Lung (tissue), 12 donors: ENCODE measurements around the gene COBL. TPM values are rescaled to one million over a fixed set of nuclear protein-coding genes. Genes with fewer than 3 reads are reported as not detected.

Experiments
- ATAC-seq: fragments of 200-7000 bp; cut with Tn5 transposase; one replicate; pipeline ENCODE4 v1.9.1; 2020; ENCODE audit warnings: moderate number of reproducible peaks; ENCODE audit not compliant: insufficient read depth, low FRiP score
- DNase-seq, 3 donors: peaks; one replicate each; pipeline ENCODE4 v3.0.0-alpha.2; 2013 to 2017
- H3K27ac ChIP-seq, 2 donors: one replicate each; pipeline ENCODE4 v1.5.1; 2013; ENCODE audit warnings: mild to moderate bottlenecking in 2 of 2, moderate library complexity in 2 of 2, control low read depth in 1 of 2, inconsistent platforms in 1 of 2, low read depth in 1 of 2, low read length in 1 of 2
- H3K27me3 ChIP-seq, 3 donors: one replicate each; pipeline ENCODE4 v1.5.1; 2013; ENCODE audit warnings: low read length in 2 of 3; ENCODE audit not compliant: control insufficient read depth in 3 of 3, insufficient read depth in 3 of 3
- H3K36me3 ChIP-seq, 4 donors: one replicate each; pipeline ENCODE4 v1.5.1; 2013; ENCODE audit warnings: low read length in 4 of 4, mild to moderate bottlenecking in 1 of 4, moderate library complexity in 1 of 4; ENCODE audit not compliant: control insufficient read depth in 4 of 4, insufficient read depth in 4 of 4
- H3K4me1 ChIP-seq, 5 donors: one replicate each; pipeline ENCODE4 v1.5.1; 2013; ENCODE audit warnings: low read length in 5 of 5, mild to moderate bottlenecking in 2 of 5, moderate library complexity in 1 of 5; ENCODE audit not compliant: control insufficient read depth in 5 of 5, insufficient read depth in 5 of 5
- H3K4me3 ChIP-seq: one replicate; pipeline ENCODE4 v1.5.1; 2013; ENCODE audit warnings: mild to moderate bottlenecking, control low read depth, moderate library complexity
- H3K9ac ChIP-seq, 2 donors: one replicate each; pipeline ENCODE4 v1.5.1; 2013; ENCODE audit warnings: low read length in 2 of 2, control low read depth in 1 of 2; ENCODE audit not compliant: insufficient read depth in 1 of 2
- H3K9me3 ChIP-seq, 4 donors: one replicate each; pipeline ENCODE4 v1.5.1; 2013; ENCODE audit warnings: low read length in 3 of 4, mild to moderate bottlenecking in 1 of 4, moderate library complexity in 1 of 4; ENCODE audit not compliant: control insufficient read depth in 4 of 4, insufficient read depth in 3 of 4
- CTCF ChIP-seq: IDR thresholded peaks from 2 replicates; pipeline ENCODE4 v1.5.1; 2012; ENCODE audit warnings: mild to moderate bottlenecking; ENCODE audit errors: control extremely low read depth, extremely low read depth
- WGBS, 2 donors: extraction: QIAGEN DNeasy Blood & Tissue Kit; methylation state at CpG; one replicate each; pipeline ENCODE4 v1.1.7; 2013; 5-methylcytosine and 5-hydroxymethylcytosine counted together
- polyA plus RNA-seq, 2 donors: library from polyadenylated mRNA; stranded (reverse); fragments of 200-250 nt; gene quantifications; one replicate each; pipeline ENCODE4 v1.2.1, GENCODE V29; 2013
- total RNA-seq, 2 donors: library from RNA; depleted of rRNA in 1 of 2; stranded (reverse); fragments of >200 nt in 1 of 2; gene quantifications; one replicate each; pipeline ENCODE4 v1.2.1, GENCODE V29; 2014 to 2021
- donor health status: control.
- donor health status: control.
- donor health status: Bipolar disorder and iron deficiency.
- donor health status: healthy.
- donor health status: DM: yes; HTN: yes; CAD: no.

COBL gene
- total and polyA plus RNA-seq, 4 donors: 6.3 to 38.1 (median 15.0) TPM

DNA sequence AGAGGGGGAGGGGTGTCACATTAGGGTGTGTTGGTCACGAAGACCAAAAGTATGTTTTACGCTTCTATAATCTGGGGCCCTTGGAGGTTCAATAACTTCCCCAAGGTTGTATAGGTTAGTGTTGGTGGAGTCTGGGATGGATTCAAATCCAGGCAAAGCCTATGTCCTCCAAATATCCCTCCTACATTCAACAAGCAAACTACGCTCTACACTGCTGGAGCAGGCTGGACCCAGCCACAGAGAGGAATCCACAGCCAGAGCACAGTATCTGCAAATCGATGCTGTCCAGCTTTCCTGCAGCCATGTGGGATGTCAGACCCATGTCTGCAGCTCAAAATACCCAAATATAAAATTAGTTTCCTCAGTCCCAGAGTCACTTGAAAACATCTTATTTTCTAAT, 198.0 kb downstream of the COBL start:
- 95% methylated on average over 4 of the region's 4 CpGs for WGBS, 2 donors
- DNase-seq: no peak
- no peak overlapping the region for H3K9ac ChIP-seq
- TF ChIP-seq CTCF: no peak
- H3K36me3 ChIP-seq: no peaks in the 10 kb centered on the region
- H3K27me3 ChIP-seq: peaks cover 0 to 3% (median 0%) of the 10 kb centered on the region in 3 donors
- no peak overlapping the region for H3K4me3 ChIP-seq
- no peak overlapping the region for H3K27ac ChIP-seq
- H3K4me1 ChIP-seq: peaks cover 0 to 6% (median 3%) of the 10 kb centered on the region in 5 donors
- no peaks in the 10 kb centered on the region for H3K9me3 ChIP-seq
- ATAC-seq: no peak

DNA sequence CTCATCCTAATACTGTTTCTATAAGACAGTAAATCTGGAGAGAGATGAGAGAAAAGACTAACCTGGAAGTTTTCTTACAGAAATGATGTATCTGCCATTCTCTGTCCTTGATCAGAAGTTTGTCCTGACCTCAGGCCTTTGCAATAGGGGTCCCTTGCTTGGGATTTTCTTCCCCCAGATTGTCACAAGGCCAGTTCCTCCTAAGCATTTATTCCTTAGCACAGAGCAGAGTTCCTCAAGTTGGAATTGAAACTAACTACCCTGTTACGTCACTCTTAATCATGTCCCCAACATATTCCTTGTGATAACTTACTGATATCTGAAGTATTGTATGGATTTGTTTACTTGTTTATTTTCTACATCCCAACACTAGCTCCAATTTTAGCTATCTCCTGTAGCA, 202.1 kb downstream of the COBL start:
- no peaks in the 10 kb centered on the region for H3K27me3 ChIP-seq
- no peak for TF ChIP-seq CTCF
- H3K4me3 ChIP-seq: no peak overlapping the region
- ATAC-seq (no peak), DNase-seq (no peak)
- H3K9ac ChIP-seq: no peak overlapping the region
- WGBS, 2 donors: 83 to 91% methylated on average over 1 of the region's 1 CpG
- H3K9me3 ChIP-seq: no peaks in the 10 kb centered on the region
- H3K4me1 ChIP-seq: peaks cover 0 to 2% (median 0%) of the 10 kb centered on the region in 5 donors
- no peak overlapping the region for H3K27ac ChIP-seq
- H3K36me3 ChIP-seq: no peaks in the 10 kb centered on the region

DNA sequence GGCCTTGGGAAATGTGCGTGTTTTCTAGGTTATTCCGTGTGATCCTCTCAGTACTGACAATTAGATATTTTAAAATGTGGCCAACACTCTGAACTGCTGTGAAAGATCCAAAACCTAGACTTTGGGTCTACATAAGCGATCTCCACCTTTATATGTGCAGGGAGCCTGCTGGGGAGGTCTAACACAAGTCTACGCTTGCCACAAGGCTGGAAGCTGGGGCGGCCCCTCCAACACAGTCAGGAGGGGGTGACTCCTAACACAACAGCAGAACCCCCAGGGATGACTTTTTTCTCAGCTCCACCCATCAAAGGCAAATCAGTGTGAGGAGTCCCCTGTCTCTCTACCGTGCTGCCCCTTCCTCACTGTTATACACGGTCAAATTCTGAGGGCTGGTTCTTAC, 202.6 kb downstream of the COBL start:
- TF ChIP-seq CTCF: no peak
- H3K9ac ChIP-seq: no peak overlapping the region
- H3K4me3 ChIP-seq: no peak overlapping the region
- H3K27me3 ChIP-seq: no peaks in the 10 kb centered on the region
- WGBS, 2 donors: 96 to 97% methylated on average over 7 of the region's 7 CpGs
- H3K27ac ChIP-seq: no peak overlapping the region
- peaks cover 0 to 3% (median 0%) of the 10 kb centered on the region in 5 donors for H3K4me1 ChIP-seq
- no peaks in the 10 kb centered on the region for H3K36me3 ChIP-seq
- ATAC-seq (no peak), DNase-seq (no peak)
- H3K9me3 ChIP-seq: no peaks in the 10 kb centered on the region

DNA sequence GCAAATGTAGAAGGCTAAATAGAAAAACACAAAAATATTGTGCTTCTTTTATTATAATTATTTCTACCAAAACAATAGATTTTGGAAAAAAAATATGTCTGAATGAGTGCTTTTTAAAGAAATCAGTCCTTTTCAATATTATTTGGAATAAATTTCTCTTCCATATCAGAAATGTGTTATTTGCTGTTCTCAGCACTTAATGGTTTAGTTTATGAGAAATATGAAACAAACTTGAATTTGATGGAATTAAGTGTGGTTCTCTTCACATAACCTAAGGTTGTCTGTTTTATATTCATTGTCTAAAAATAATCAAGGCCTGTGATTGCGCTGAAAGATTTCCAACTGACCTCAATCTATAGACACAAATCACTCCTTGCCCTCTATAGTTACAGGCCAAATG, 203.0 kb downstream of the COBL start:
- no peaks in the 10 kb centered on the region for H3K27me3 ChIP-seq
- no peaks in the 10 kb centered on the region for H3K36me3 ChIP-seq
- DNase-seq (no peak), ATAC-seq (no peak)
- H3K27ac ChIP-seq: no peak overlapping the region
- no peak for TF ChIP-seq CTCF
- no peaks in the 10 kb centered on the region for H3K9me3 ChIP-seq
- no peak overlapping the region for H3K9ac ChIP-seq
- peaks cover 0 to 4% (median 0%) of the 10 kb centered on the region in 5 donors for H3K4me1 ChIP-seq
- WGBS, 2 donors: 97 to 98% methylated on average over 1 of the region's 1 CpG
- H3K4me3 ChIP-seq: no peak overlapping the region
